GM12878 (cell line): ENCODE data around the gene MAPKAPK2. TPM values are rescaled to one million over a fixed set of nuclear protein-coding genes. Genes with fewer than 3 reads are reported as not detected.

Experiments used
- ATAC-seq: fragments of 200-7000 bp; cut with Tn5 transposase; 3 replicates; pipeline ENCODE4 v1.9.1; 2020; ENCODE audit warnings: mild to moderate bottlenecking, moderate library complexity
- BruUV-seq: library from RNA; stranded (reverse); fragments of 400-500 nt; replicated peaks from 2 replicates; lab custom pipeline; 2021; lab: Mats Ljungman, UMichigan
- CTCF ChIA-PET: fragments of 300-600 bp; sonication (Branson Sonifier 250); formaldehyde crosslinking; extraction: SDS; loops from one replicate; lab custom pipeline; 2021; ENCODE audit warnings: inconsistent platforms; lab: Yijun Ruan, JAX
- POLR2A ChIA-PET: fragments of 350-600 bp; formaldehyde crosslinking; extraction: SDS; loops from one replicate; lab custom pipeline; 2021; ENCODE audit warnings: inconsistent platforms; lab: Charles Lee
- RAD21 ChIA-PET: fragments of 300-600 bp; sonication (Branson Sonifier 250); formaldehyde crosslinking; loops from one replicate; lab custom pipeline; 2023; ENCODE audit warnings: antibody characterized with exemption; ENCODE audit not compliant: unreplicated experiment; lab: Charles Lee
- SMC1A ChIA-PET: fragments of 300-600 bp; sonication (Branson Sonifier 250); formaldehyde crosslinking; loops from one replicate; lab custom pipeline; 2023; ENCODE audit not compliant: unreplicated experiment, uncharacterized antibody; lab: Charles Lee
- DNase-seq: peaks from one replicate; pipeline ENCODE4 v3.0.0-alpha.2; 2011; ENCODE audit warnings: low read depth, low spot score
- FAIRE-seq: peaks from 3 replicates; lab custom pipeline; 2011; peaks lifted over from hg19 to GRCh38; lab: Jason Lieb, UNC
- H2AFZ ChIP-seq: 2 replicates; pipeline ENCODE4 v1.6.0; 2011; ENCODE audit warnings: low read depth, low read length, control low read depth; ENCODE audit not compliant: control insufficient read depth
- H3K27ac ChIP-seq: 2 replicates; pipeline ENCODE4 v1.5.1; 2011; ENCODE audit warnings: control low read depth; ENCODE audit not compliant: control insufficient read depth, insufficient read depth
- H3K27me3 ChIP-seq, 2 experiments: replicated peaks in 1 of 2; 2 replicates each; pipeline versions ENCODE4 v1.6.0 to v1.6.1; 2011; ENCODE audit warnings: low read length in 1 of 2; ENCODE audit not compliant: control insufficient read depth in 2 of 2, insufficient read depth in 2 of 2
- H3K36me3 ChIP-seq, 2 experiments: 2 replicates each; pipeline ENCODE4 v1.5.1; 2011; ENCODE audit warnings: low read length in 1 of 2; ENCODE audit not compliant: control insufficient read depth in 2 of 2, insufficient read depth in 2 of 2
- H3K4me1 ChIP-seq: 2 replicates; pipeline ENCODE4 v1.6.1; 2011; ENCODE audit warnings: mild to moderate bottlenecking, low read length, moderate library complexity, mixed read lengths; ENCODE audit not compliant: control insufficient read depth, insufficient read depth
- H3K4me2 ChIP-seq: 2 replicates; pipeline ENCODE4 v1.6.0; 2011; ENCODE audit warnings: control low read depth; ENCODE audit not compliant: control insufficient read depth, insufficient read depth
- H3K4me3 ChIP-seq: fragments of 200-600 bp; sonication (generic); 2 replicates; pipeline ENCODE4 v1.5.1; 2016
- H3K79me2 ChIP-seq: 2 replicates; pipeline ENCODE4 v1.6.0; 2011; ENCODE audit warnings: low read length; ENCODE audit not compliant: control insufficient read depth, insufficient read depth
- H3K9ac ChIP-seq: 2 replicates; pipeline ENCODE4 v1.8.0; 2011; ENCODE audit warnings: low read length, control low read depth, mixed read lengths; ENCODE audit not compliant: control insufficient read depth, insufficient read depth
- H3K9me3 ChIP-seq: replicated peaks from 3 replicates; pipeline ENCODE4 v1.5.1; 2011; ENCODE audit warnings: mild to moderate bottlenecking, low read length; ENCODE audit not compliant: control insufficient read depth, insufficient read depth
- H4K20me1 ChIP-seq: 2 replicates; pipeline ENCODE4 v1.6.0; 2011; ENCODE audit not compliant: control insufficient read depth, insufficient read depth
- BCL11A ChIP-seq: IDR thresholded peaks from 2 replicates; pipeline ENCODE4 v1.6.1; 2011; ENCODE audit warnings: low read depth, low read length
- MYB ChIP-seq: fragments of 150-350 bp; IDR thresholded peaks from 2 replicates; pipeline ENCODE4 v1.6.1; 2014; ENCODE audit warnings: mild to moderate bottlenecking, low read depth, low read length, borderline replicate concordance
- RBBP5 ChIP-seq: fragments of 200-600 bp; sonication (generic); conservative IDR thresholded peaks from 2 replicates; pipeline ENCODE4 v1.6.1; 2016
- WGBS: methylation state at CpG from one replicate; pipeline ENCODE4 v1.1.6; 2016; ENCODE audit warnings: low lambda C conversion rate; ENCODE audit not compliant: insufficient replicate concordance, insufficient coverage; ENCODE audit errors: missing lambda C conversion rate; 5-methylcytosine and 5-hydroxymethylcytosine counted together
- in situ Hi-C: fragments of 300-500 bp; cut with MboI; formaldehyde crosslinking; loops from 9 replicates; pipeline ENCODE4 v1.14.3; 2018; ENCODE audit warnings: mixed read lengths
- intact Hi-C: fragments of 100-400 bp; cut with micrococcal nuclease; formaldehyde crosslinking; loops from one replicate; pipeline ENCODE4 v1.14.2; 2022; ENCODE audit not compliant: unreplicated experiment
- polyA plus RNA-seq, 11 experiments: library from polyadenylated mRNA; depleted of rRNA in 4 of 11; unstranded in 6 of 11; stranded (reverse) in 5 of 11; fragments of >200 nt; fragmentation: Nextera tagmentation in 4 of 11; fragmentation: Illumina TruSeq in 1 of 11; extraction: Ambion mirVana in 4 of 11; extraction: Trizol in 1 of 11; gene quantifications; 1 replicate in 1 of 11; 2 replicates in 10 of 11; pipeline versions ENCODE4 v1.2.1 to v1.2.3, GENCODE V29; 2011 to 2016; ENCODE audit warnings: inconsistent platforms in 2 of 11, missing spikeins in 2 of 11, low read depth in 1 of 11
- total RNA-seq, 4 experiments: library from RNA; depleted of rRNA in 3 of 4; stranded (reverse); fragments of >200 nt in 3 of 4; fragmentation: Illumina TruSeq in 1 of 4; extraction: Trizol in 1 of 4; gene quantifications; 2 replicates each; pipeline versions ENCODE4 v1.2.1 to v1.2.3, GENCODE V29; 2013 to 2021
- TF ChIP-seq, protein P1 (sequence below): IDR thresholded peaks from 2 replicates; pipeline ENCODE4 v1.6.1; 2011; ENCODE audit warnings: mild to moderate bottlenecking, low read depth, low read length, moderate library complexity; ENCODE audit not compliant: insufficient replicate concordance

The MAPKAPK2 gene
- total and polyA plus RNA-seq, 10 of the 15 experiments (the other 5 are each of a cell fraction or from before 2014, with no cell fraction given) = 0.72 to 92.2 (median 49.3) TPM

DNA sequence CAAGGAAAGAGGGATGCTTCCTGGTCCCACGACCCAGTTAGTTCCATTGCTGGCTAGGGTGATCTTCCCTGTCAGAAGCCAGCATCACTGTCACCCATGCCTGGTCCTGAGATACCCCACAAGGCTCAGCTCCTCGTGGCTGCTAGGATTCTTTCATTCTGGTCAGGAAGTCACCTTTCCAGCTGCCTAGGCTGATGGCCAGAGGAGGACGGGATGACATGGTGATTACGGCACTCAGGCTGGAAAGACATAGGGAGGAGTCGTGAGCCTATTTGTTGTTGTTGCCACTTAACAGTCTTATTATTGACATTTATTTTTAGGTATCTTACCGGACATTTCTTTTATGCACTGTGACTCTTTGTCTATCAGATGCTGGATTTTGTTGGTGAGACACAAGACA is 20.0 kb upstream of the MAPKAPK2 start:
- TF ChIP-seq BCL11A (no peak), RBBP5 (no peak), MYB (no peak)
- TF ChIP-seq, protein P1, sequence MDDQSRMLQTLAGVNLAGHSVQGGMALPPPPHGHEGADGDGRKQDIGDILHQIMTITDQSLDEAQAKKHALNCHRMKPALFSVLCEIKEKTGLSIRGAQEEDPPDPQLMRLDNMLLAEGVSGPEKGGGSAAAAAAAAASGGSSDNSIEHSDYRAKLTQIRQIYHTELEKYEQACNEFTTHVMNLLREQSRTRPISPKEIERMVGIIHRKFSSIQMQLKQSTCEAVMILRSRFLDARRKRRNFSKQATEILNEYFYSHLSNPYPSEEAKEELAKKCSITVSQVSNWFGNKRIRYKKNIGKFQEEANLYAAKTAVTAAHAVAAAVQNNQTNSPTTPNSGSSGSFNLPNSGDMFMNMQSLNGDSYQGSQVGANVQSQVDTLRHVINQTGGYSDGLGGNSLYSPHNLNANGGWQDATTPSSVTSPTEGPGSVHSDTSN = no peak
- Histone ChIP-seq H3K79me2 (no peaks in the 10 kb centered on the region), H3K9ac (no peak overlapping the region), H3K4me3 (no peak overlapping the region), H3K27me3 (no peaks in the 10 kb centered on the region), H2AFZ (no peak overlapping the region), H3K36me3 (no peaks in the 10 kb centered on the region), H3K4me2 (no peak overlapping the region), H3K4me1 (peaks cover 10% of the 10 kb centered on the region), H4K20me1 (no peaks in the 10 kb centered on the region), H3K27ac (no peak overlapping the region), H3K9me3 (no peaks in the 10 kb centered on the region)
- DNase-seq (no peak), ATAC-seq (no peak), FAIRE-seq (no peak)
- POLR2A ChIA-PET = interaction anchor here (1.0 to 6.4 kb wide), 10 partner anchors 8 to 207 kb away, joined by 3 to 92 read pairs (median 4); partner anchors contain the start of gene DYRK3
- CTCF ChIA-PET = interaction anchor here (0.8 to 28.3 kb wide), 57 partner anchors 9 to 318 kb away, joined by 3 to 1150 read pairs (median 10); partner anchors contain the start of genes DYRK3, EIF2D and IKBKE
- 56% methylated on average over 6 of the region's 6 CpGs for WGBS
- in situ Hi-C loops (no loop called here), intact Hi-C loops (loop anchor here (1.0 to 5.0 kb wide), 4 partner anchors 30 to 172 kb away; no protein-coding TSS in a partner anchor)
- RAD21 ChIA-PET = interaction anchor here (0.9 to 6.8 kb wide), 29 partner anchors 9 to 317 kb away, joined by 3 to 207 read pairs (median 13); partner anchors contain the start of genes DYRK3, EIF2D and IL19
- BruUV-seq = no TSS peak
- SMC1A ChIA-PET = interaction anchor here (0.8 to 14.7 kb wide), 29 partner anchors 10 to 318 kb away, joined by 3 to 301 read pairs (median 15); partner anchors contain the start of genes DYRK3, EIF2D and MAPKAPK2
